Ovary (tissue), 3 donors: Measurements from ENCODE around the gene RAB3A.

Source experiments
- EP300 ChIP-seq: sonication (generic); formaldehyde crosslinking; IDR thresholded peaks from one replicate; pipeline ENCODE4 v1.6.1; 2017; ENCODE audit warnings: antibody characterized with exemption
- POLR2A ChIP-seq: fragments of 450-650 bp; IDR thresholded peaks from one replicate; pipeline ENCODE4 v1.6.1; 2017; ENCODE audit warnings: antibody characterized with exemption, mild to moderate bottlenecking, moderate library complexity
- TF ChIP-seq, protein P1 (sequence below), 3 donors: fragments of 450-650 bp in 2 of 3; fragments of 200-600 bp in 1 of 3; IDR thresholded peaks; one replicate each; pipeline versions ENCODE4 v1.5.1 to v1.8.0; 2016 to 2022; ENCODE audit warnings: antibody characterized with exemption in 3 of 3, mild to moderate bottlenecking in 1 of 3
- donor health status: DM: no; HTN: no; CAD: no.

- TF ChIP-seq, protein P1, sequence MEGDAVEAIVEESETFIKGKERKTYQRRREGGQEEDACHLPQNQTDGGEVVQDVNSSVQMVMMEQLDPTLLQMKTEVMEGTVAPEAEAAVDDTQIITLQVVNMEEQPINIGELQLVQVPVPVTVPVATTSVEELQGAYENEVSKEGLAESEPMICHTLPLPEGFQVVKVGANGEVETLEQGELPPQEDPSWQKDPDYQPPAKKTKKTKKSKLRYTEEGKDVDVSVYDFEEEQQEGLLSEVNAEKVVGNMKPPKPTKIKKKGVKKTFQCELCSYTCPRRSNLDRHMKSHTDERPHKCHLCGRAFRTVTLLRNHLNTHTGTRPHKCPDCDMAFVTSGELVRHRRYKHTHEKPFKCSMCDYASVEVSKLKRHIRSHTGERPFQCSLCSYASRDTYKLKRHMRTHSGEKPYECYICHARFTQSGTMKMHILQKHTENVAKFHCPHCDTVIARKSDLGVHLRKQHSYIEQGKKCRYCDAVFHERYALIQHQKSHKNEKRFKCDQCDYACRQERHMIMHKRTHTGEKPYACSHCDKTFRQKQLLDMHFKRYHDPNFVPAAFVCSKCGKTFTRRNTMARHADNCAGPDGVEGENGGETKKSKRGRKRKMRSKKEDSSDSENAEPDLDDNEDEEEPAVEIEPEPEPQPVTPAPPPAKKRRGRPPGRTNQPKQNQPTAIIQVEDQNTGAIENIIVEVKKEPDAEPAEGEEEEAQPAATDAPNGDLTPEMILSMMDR (IDR thresholded peaks at IDR 0.05), result peak in 2 of 3 donors; percentile 2 to 23
- TF ChIP-seq POLR2A (peak; percentile 93), EP300 (peak; percentile 37)
Measured at GRCh38 chr19:18192673-18193387, 11.0 kb downstream of the RAB3A start, which contains the start of gene MPV17L2.
